GM18951 (cell line): ENCODE results near the gene KCNC3.

Source experiments
- POLR2A ChIP-seq: IDR thresholded peaks from 4 replicates; pipeline ENCODE4 v1.6.1; 2011; ENCODE audit warnings: mild to moderate bottlenecking; ENCODE audit not compliant: insufficient read length, insufficient read depth; ENCODE audit errors: extremely low read depth
- in situ Hi-C: fragments of 300-500 bp; cut with MboI; formaldehyde crosslinking; loops from one replicate; pipeline ENCODE4 v1.12.0; 2022; ENCODE audit warnings: low sequenced_read_pairs, mixed read lengths, inconsistent platforms; ENCODE audit not compliant: unreplicated experiment

The KCNC3 gene

GRCh38 chr19:50328224-50328872 is 829 bp downstream of the KCNC3 start:
- in situ Hi-C loops: no loop called here

DNA sequence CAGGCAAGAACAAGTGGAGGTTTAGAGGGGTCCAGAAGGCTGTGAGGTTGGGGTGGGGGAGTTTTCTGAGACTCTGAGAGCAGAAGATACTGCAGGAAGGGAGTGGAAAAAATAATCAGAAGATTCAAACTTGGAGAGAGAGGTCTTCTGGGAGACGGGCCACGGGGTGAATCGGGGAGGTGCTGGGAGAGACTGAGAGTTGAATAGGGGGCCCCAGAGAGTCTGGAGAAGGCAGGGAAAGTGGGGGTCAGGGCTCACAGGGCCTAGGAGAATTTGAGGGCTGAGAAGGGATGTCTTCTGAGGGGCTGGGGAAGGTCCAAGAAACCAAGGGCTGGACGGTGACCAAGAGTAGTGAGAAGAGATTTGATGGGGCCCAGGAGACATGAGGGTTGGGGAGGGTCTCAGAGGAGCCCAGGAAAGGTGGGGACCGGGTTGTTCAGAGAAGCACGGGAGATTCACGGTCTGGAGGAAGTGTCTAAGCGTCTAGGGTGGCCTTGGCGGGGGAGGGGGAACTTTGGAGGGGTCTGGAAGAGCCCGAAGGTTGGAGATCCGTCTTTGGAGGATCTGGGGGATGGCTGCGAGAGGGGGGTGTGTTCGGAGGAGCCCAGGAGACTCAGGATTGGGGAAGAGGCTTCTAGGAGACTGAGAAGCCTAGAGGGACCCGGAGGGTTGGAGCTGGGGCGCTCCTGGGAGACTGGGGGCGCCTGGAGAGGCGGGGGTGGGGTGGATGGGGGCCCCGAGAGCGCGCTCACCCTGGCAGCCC is 1.5 kb downstream of the KCNC3 start:
- in situ Hi-C loops: no loop called here
- no peak for TF ChIP-seq POLR2A

More at GRCh38 chr19:50328224-50328872, 829 bp downstream of the KCNC3 start:
- TF ChIP-seq POLR2A: no peak

DNA sequence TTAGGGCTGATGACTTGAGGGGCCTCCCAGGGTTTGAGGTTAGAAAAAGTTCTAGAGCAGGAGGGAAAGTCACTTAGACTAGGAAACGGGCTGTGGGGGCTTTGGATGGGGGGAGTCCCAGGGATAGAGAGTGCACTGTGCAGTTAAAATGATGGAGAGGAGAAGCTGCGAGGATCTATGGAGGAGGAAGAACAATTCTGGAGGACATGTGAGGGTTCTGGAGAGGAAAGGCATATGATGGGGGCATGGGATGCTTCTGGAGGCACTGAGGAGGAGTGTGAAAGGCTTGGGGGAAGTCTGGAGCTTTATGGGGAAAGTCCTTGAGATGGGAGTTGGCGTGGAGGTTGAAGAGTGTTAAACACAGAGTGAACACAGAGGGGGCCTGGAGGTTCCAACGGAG is 2.2 kb downstream of the KCNC3 start:
- in situ Hi-C loops: no loop called here
- TF ChIP-seq POLR2A: no peak

DNA sequence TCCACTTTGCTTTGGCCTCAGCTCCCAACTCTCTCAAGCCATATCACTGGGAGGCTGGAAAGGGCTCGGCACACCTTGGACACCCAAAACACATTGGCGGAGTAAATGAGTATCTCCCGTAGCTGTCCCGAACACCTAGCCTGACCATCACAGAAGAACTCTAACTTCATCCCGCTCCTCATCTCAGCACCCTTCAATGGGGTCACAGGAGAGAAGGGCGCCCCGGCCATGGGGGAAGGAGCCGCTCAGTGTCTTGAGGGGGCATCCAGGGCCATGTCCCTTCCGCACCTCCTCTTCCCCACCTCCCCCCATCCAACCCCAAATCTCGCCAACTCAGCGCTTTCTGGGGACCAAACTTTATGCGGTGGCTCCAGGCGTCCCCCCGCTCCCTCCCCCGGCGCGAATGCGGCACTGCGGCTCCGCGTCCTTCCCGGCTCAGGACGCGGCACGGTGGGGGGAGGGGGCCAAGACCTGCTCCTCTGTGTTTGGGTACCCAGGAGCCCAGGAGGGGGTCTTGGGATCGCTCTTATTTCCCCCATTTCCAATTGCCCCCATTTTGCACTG is 3.0 kb downstream of the KCNC3 start:
- TF ChIP-seq POLR2A: no peak
- in situ Hi-C loops: no loop called here

DNA sequence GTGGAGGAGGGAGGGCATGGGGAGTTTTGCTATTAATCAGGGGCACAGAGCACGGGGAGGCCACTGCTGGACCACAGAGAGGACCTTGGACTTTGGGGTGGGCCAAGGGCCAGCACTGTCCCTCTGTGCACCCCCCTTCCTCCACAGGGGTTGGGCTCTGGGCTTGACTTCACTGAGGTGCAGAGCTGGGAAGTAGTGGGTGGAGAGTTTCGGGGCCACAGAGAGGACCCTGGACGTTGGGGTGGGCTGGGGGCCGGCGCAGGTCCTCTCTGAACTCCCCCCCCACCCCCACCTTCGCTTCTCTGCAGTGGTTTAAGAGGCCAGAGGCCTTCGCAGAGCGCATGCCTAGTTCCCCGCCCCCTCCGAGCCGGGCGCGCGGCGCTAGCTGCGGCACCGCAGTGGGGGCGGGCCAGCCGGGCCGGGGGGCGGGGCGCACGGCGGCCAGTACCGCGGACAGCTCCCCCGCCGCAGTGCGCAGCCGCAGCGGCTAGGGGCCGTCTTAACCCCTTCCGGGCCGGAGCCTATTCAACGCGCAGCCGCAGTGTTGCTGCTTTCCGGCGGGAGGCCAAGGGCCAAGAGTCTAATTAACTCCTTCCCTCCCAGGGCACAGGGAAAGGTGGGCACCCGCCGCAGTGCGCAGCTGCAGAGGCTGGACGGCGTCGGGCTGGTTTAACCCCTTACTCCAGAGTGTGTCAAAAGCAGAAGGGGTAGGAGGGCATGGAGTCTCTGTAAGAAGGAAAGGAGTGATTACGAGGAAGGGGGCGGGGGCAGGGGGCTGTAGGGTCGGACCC is 3.7 kb downstream of the KCNC3 start:
- in situ Hi-C loops: no loop called here
- no peak for TF ChIP-seq POLR2A

GRCh38 chr19:50324331-50324730 is 4.8 kb downstream of the KCNC3 start:
- TF ChIP-seq POLR2A: no peak
- in situ Hi-C loops: no loop called here

- in situ Hi-C loops: no loop called here
- TF ChIP-seq POLR2A: no peak
Observed at GRCh38 chr19:50323782-50324133, 5.4 kb downstream of the KCNC3 start.

DNA sequence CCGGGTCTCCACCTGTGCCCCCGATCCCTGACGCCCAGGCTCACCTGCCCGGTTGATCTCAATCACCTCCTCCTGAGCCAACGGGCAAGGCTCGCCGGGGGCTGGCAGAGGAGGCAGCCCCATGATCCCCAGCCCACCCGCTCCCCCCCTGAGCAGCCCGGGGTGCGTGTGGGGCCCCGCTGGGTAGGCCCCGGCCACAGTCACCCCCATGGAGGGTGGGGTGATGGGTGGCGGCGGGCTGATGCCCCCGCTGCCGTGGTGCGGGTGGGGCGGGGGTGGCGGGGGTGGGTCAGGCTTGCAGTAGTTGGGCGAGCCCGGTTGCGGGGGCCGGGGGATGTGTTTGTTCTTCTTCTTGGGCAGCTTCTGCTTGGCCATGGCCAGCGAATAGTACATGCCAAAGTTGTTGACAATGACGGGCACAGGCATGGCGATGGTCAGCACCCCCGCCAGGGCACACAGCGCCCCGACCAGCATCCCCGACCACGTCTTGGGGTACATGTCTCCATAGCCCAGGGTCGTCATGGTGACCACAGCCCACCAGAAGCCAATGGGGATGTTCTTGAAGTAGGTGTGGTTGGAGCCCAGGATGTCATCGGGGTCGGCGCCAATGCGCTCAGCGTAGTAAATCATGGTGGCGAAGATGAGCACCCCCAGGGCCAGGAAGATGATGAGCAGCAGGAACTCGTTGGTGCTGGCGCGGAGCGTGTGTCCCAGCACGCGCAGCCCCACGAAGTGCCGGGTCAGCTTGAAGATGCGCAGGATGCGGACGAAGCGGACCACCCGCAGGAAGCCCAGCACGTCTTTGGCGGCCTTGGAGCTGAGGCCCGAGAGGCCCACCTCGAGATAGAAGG is 6.0 kb downstream of the KCNC3 start:
- in situ Hi-C loops: no loop called here
- TF ChIP-seq POLR2A: no peak

GRCh38 chr19:50322234-50322633 is 6.9 kb downstream of the KCNC3 start:
- TF ChIP-seq POLR2A: no peak
- in situ Hi-C loops: no loop called here

- no peak for TF ChIP-seq POLR2A
- in situ Hi-C loops: no loop called here
Observed at GRCh38 chr19:50321831-50322230, 7.3 kb downstream of the KCNC3 start.

DNA sequence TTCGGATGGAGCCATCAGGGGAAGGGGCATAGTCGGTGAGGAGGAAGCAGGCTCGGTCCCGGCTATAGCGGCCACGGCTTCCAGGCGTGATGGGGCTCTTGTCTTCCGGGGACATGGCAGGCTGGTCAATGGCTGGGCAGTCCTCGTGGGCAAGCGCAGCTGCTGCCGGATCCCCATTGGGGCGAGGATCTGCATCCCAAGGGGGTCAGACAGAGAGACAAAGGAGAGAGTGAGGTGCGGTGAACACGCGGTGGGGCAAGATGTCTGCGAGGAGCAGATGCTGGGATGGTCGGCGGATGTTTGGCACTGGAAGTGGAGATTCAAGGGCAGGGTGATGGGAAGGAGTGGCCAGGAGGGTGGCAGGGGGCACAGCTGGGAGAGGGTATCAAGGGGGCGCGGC is 8.6 kb downstream of the KCNC3 start:
- no peak for TF ChIP-seq POLR2A
- in situ Hi-C loops: no loop called here

GRCh38 chr19:50320051-50320450 is 9.1 kb downstream of the KCNC3 start:
- in situ Hi-C loops: no loop called here
- no peak for TF ChIP-seq POLR2A

DNA sequence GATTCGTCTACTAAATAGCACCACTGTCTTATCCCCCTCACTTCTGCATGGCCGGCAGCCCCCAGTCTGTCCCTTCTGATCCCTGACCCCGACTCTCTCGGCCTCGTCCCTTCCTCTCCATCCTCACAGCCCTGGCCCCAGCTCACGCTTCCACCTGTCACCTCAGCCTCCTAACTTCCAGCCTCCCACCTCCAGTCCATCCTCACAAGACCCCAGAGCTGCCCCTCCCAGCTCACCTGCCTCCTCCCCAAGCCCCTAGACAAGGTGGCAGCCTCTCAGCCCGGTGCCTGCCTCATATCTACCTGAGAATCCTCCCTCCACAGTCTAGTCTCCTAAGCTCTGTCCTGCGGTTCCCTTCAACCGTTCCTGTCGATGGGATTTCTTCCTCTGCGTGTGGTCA is 10.0 kb downstream of the KCNC3 start:
- TF ChIP-seq POLR2A: no peak
- in situ Hi-C loops: no loop called here

GRCh38 chr19:50318438-50318837 is 10.7 kb downstream of the KCNC3 start:
- no peak for TF ChIP-seq POLR2A
- in situ Hi-C loops: no loop called here
